NT2/D1 (cell line): ENCODE measurements around the gene ANTKMT.

ENCODE experiments used
- DNase-seq: peaks from one replicate; pipeline ENCODE4 v3.0.0-alpha.2; 2011; ENCODE audit warnings: low read depth, low spot score
- H3K27me3 ChIP-seq: 2 replicates; pipeline ENCODE4 v1.6.0; 2011; ENCODE audit warnings: mild to moderate bottlenecking; ENCODE audit not compliant: insufficient read length, insufficient read depth
- H3K36me3 ChIP-seq: 2 replicates; pipeline ENCODE4 v1.6.1; 2011; ENCODE audit warnings: mild to moderate bottlenecking, low read length, mixed read lengths; ENCODE audit not compliant: insufficient read depth, insufficient read length
- H3K4me1 ChIP-seq: 2 replicates; pipeline ENCODE4 v1.5.1; 2011; ENCODE audit not compliant: insufficient read depth, insufficient read length
- H3K4me3 ChIP-seq: 2 replicates; pipeline ENCODE4 v1.5.1; 2011; ENCODE audit warnings: low read depth; ENCODE audit not compliant: insufficient read length
- H3K9ac ChIP-seq: 2 replicates; pipeline ENCODE4 v1.6.0; 2011; ENCODE audit warnings: low read depth; ENCODE audit not compliant: insufficient read length
- H3K9me3 ChIP-seq: 2 replicates; pipeline ENCODE4 v1.5.1; 2011; ENCODE audit warnings: mild to moderate bottlenecking, low read length; ENCODE audit not compliant: insufficient read depth
- SUZ12 ChIP-seq: IDR thresholded peaks from 2 replicates; pipeline ENCODE4 v1.6.1; 2011; ENCODE audit not compliant: insufficient read length, insufficient read depth; ENCODE audit errors: extremely low read depth
- YY1 ChIP-seq: IDR thresholded peaks from 2 replicates; pipeline ENCODE4 v1.6.1; 2011; ENCODE audit not compliant: insufficient read length, insufficient read depth
- ZNF274 ChIP-seq: IDR thresholded peaks from 2 replicates; pipeline ENCODE4 v1.6.1; 2011; ENCODE audit warnings: mild to moderate bottlenecking, low read depth, low read length

ANTKMT gene

GRCh38 chr16:683396-684070, 37.4 kb upstream of the ANTKMT start:
- Histone ChIP-seq H3K36me3 (peaks cover 66% of the 10 kb centered on the region), H3K27me3 (no peaks in the 10 kb centered on the region), H3K9ac (peak overlapping the region; percentile 96), H3K4me1 (peaks cover 25% of the 10 kb centered on the region), H3K4me3 (peak overlapping the region; percentile 95), H3K9me3 (no peaks in the 10 kb centered on the region)
- DNase-seq: no peak
- TF ChIP-seq YY1 (no peak), SUZ12 (no peak), ZNF274 (no peak)

GRCh38 chr16:684071-684794, 36.7 kb upstream of the ANTKMT start, which contains the start of gene JMJD8:
JMJD8 (minus strand) TSS chr16:684334; CDS start chr16:684319, 15 bp downstream.
- peak within 1 kb of the TSS; percentile 95 for H3K4me3 ChIP-seq
- no peaks in the 10 kb centered on the region for H3K9me3 ChIP-seq
- TF ChIP-seq YY1: peak; percentile 76
- no peak for TF ChIP-seq SUZ12
- peaks cover 24% of the 10 kb centered on the region for H3K4me1 ChIP-seq
- H3K9ac ChIP-seq: peak within 1 kb of the TSS; percentile 96
- H3K27me3 ChIP-seq: no peaks in the 10 kb centered on the region
- peaks cover 73% of the 10 kb centered on the region for H3K36me3 ChIP-seq
- DNase-seq: peak; percentile 90

- Histone ChIP-seq H3K36me3 (peaks cover 76% of the 10 kb centered on the region), H3K9me3 (no peaks in the 10 kb centered on the region), H3K4me1 (peaks cover 31% of the 10 kb centered on the region), H3K4me3 (no peak overlapping the region), H3K27me3 (no peaks in the 10 kb centered on the region), H3K9ac (no peak overlapping the region)
- no peak for DNase-seq
- TF ChIP-seq YY1 (no peak), ZNF274 (no peak), SUZ12 (no peak)
These were observed 35.8 kb upstream of the ANTKMT start for GRCh38 chr16:684961-685696.

GRCh38 chr16:685967-686366, 35.0 kb upstream of the ANTKMT start:
- H3K4me1 ChIP-seq: peaks cover 31% of the 10 kb centered on the region
- H3K9ac ChIP-seq: no peak overlapping the region
- no peak overlapping the region for H3K4me3 ChIP-seq
- TF ChIP-seq SUZ12 (no peak), YY1 (no peak), ZNF274 (no peak)
- DNase-seq: no peak
- no peaks in the 10 kb centered on the region for H3K9me3 ChIP-seq
- peaks cover 75% of the 10 kb centered on the region for H3K36me3 ChIP-seq
- peaks cover under 1% of the 10 kb centered on the region for H3K27me3 ChIP-seq

- Histone ChIP-seq H3K4me1 (peaks cover 29% of the 10 kb centered on the region), H3K4me3 (no peak overlapping the region), H3K9me3 (no peaks in the 10 kb centered on the region), H3K36me3 (peaks cover 68% of the 10 kb centered on the region), H3K9ac (no peak overlapping the region), H3K27me3 (peaks cover 4% of the 10 kb centered on the region)
- TF ChIP-seq ZNF274 (no peak), YY1 (no peak), SUZ12 (no peak)
- no peak for DNase-seq
These were observed 34.3 kb upstream of the ANTKMT start for GRCh38 chr16:686459-687260.

- TF ChIP-seq SUZ12 (no peak), ZNF274 (no peak), YY1 (no peak)
These were observed 33.4 kb upstream of the ANTKMT start for GRCh38 chr16:687499-687898.

More at GRCh38 chr16:687499-687898, 33.4 kb upstream of the ANTKMT start:
- peaks cover 23% of the 10 kb centered on the region for H3K4me1 ChIP-seq
- H3K4me3 ChIP-seq: no peak overlapping the region
- no peak overlapping the region for H3K9ac ChIP-seq
- H3K36me3 ChIP-seq: peaks cover 60% of the 10 kb centered on the region
- no peak for DNase-seq
- no peaks in the 10 kb centered on the region for H3K9me3 ChIP-seq
- H3K27me3 ChIP-seq: peaks cover 11% of the 10 kb centered on the region
